ENCODE data around the gene RUFY3.
A peak's percentile ranks its signal among the peaks of the same experiment; 100 is the strongest.
"Not testable (repeated sequence)": the region's sequence is repeated elsewhere in the genome, so short reads cannot be mapped to it uniquely, and the experiment has no call there.

The RUFY3 gene

GRCh38 chr4:70759126-70759525, 37.4 kb downstream of the RUFY3 start:
- in situ Hi-C loops (cut with HindIII; ENCODE audit: low sequenced_read_pairs), result no loop called here
- DNase-seq (ENCODE audit: low read depth), result no peak
- TF ChIP-seq CTCF (IDR thresholded peaks at IDR 0.05; ENCODE audit: low read depth, low read length, missing control alignments), result no peak
- H3K4me3 ChIP-seq (ENCODE audit: low read depth, low read length), result no peak overlapping the region

- TF ChIP-seq CTCF (IDR thresholded peaks at IDR 0.05; ENCODE audit: low read depth, low read length, missing control alignments), result peak; percentile 4
- DNase-seq (ENCODE audit: low read depth), result no peak
- no peak overlapping the region for H3K4me3 ChIP-seq (ENCODE audit: low read depth, low read length)
- in situ Hi-C loops (cut with HindIII; ENCODE audit: low sequenced_read_pairs), result no loop called here
Measured at GRCh38 chr4:70759627-70760026, 37.9 kb downstream of the RUFY3 start.

GRCh38 chr4:70760662-70761061, 38.9 kb downstream of the RUFY3 start:
- H3K4me3 ChIP-seq (ENCODE audit: low read depth, low read length), result no peak overlapping the region
- in situ Hi-C loops (cut with HindIII; ENCODE audit: low sequenced_read_pairs), result no loop called here
- DNase-seq (ENCODE audit: low read depth), result no peak
- TF ChIP-seq CTCF (IDR thresholded peaks at IDR 0.05; ENCODE audit: low read depth, low read length, missing control alignments), result no peak

- H3K4me3 ChIP-seq (ENCODE audit: low read depth, low read length), result no peak overlapping the region
- TF ChIP-seq CTCF (IDR thresholded peaks at IDR 0.05; ENCODE audit: low read depth, low read length, missing control alignments), result no peak
- in situ Hi-C loops (cut with HindIII; ENCODE audit: low sequenced_read_pairs), result no loop called here
- DNase-seq (ENCODE audit: low read depth), result no peak
Measured at GRCh38 chr4:70761276-70761816, 39.6 kb downstream of the RUFY3 start.

- no peak for TF ChIP-seq CTCF (IDR thresholded peaks at IDR 0.05; ENCODE audit: low read depth, low read length, missing control alignments)
- in situ Hi-C loops (cut with HindIII; ENCODE audit: low sequenced_read_pairs), result no loop called here
- DNase-seq (ENCODE audit: low read depth), result no peak
- no peak overlapping the region for H3K4me3 ChIP-seq (ENCODE audit: low read depth, low read length)
Measured at GRCh38 chr4:70765368-70765767, 43.6 kb downstream of the RUFY3 start.

GRCh38 chr4:70768301-70768948, 46.7 kb downstream of the RUFY3 start:
- no peak for DNase-seq (ENCODE audit: low read depth)
- no peak overlapping the region for H3K4me3 ChIP-seq (ENCODE audit: low read depth, low read length)
- in situ Hi-C loops (cut with HindIII; ENCODE audit: low sequenced_read_pairs), result no loop called here
- no peak for TF ChIP-seq CTCF (IDR thresholded peaks at IDR 0.05; ENCODE audit: low read depth, low read length, missing control alignments)

GRCh38 chr4:70769396-70769795, 47.6 kb downstream of the RUFY3 start:
- H3K4me3 ChIP-seq (ENCODE audit: low read depth, low read length); in situ Hi-C loops (cut with HindIII; ENCODE audit: low sequenced_read_pairs); DNase-seq (ENCODE audit: low read depth): not testable (repeated sequence)
